ENCODE measurements around the gene SMYD3.

DNA sequence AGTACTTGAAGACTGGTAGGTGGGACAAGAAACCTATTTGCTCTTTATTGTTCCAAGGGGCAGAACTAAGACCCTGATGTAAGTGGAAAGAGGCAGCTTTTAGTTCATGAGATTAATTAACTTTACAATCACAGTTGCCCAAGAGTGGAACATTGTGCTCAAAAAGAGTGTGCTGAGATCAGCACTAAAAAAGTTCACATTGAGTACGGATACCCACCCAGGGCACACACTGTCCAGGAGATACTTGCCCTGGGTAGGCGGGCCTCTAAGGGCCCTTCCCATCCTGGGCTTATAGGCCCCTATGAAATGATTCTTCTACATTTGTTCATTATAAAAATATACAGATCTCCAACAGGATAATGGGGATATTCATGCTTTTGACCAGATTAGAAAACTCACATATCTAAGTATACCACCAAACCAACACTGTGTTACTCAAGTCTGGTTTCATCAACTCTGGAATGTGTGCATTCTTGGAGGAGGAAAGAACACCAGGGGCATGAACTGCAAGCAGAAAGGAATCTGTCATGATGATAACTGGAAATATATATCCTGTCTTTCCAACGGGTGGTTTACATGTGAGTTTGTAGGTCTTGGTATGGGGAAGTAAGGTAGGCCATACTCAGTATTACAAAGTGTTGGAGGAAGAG, 626.2 kb downstream of the SMYD3 start:
- no peak for TF ChIP-seq EP300 (conservative IDR thresholded peaks at IDR 0.05; ENCODE audit: poor library complexity, severe bottlenecking)
- TF ChIP-seq, protein P1, sequence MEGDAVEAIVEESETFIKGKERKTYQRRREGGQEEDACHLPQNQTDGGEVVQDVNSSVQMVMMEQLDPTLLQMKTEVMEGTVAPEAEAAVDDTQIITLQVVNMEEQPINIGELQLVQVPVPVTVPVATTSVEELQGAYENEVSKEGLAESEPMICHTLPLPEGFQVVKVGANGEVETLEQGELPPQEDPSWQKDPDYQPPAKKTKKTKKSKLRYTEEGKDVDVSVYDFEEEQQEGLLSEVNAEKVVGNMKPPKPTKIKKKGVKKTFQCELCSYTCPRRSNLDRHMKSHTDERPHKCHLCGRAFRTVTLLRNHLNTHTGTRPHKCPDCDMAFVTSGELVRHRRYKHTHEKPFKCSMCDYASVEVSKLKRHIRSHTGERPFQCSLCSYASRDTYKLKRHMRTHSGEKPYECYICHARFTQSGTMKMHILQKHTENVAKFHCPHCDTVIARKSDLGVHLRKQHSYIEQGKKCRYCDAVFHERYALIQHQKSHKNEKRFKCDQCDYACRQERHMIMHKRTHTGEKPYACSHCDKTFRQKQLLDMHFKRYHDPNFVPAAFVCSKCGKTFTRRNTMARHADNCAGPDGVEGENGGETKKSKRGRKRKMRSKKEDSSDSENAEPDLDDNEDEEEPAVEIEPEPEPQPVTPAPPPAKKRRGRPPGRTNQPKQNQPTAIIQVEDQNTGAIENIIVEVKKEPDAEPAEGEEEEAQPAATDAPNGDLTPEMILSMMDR (IDR thresholded peaks at IDR 0.05; ENCODE audit: poor library complexity, severe bottlenecking) = no peak
- TF ChIP-seq RAD21 (conservative IDR thresholded peaks at IDR 0.05) = no peak
- TF ChIP-seq EZH2 (IDR thresholded peaks at IDR 0.05; ENCODE audit: borderline replicate concordance, insufficient read depth, low read length, poor library complexity, severe bottlenecking) = no peak
- TF ChIP-seq POLR2AphosphoS5 (IDR thresholded peaks at IDR 0.05) = no peak
- TF ChIP-seq SMC3 (conservative IDR thresholded peaks at IDR 0.05; ENCODE audit: poor library complexity) = no peak
- TF ChIP-seq, protein P2, sequence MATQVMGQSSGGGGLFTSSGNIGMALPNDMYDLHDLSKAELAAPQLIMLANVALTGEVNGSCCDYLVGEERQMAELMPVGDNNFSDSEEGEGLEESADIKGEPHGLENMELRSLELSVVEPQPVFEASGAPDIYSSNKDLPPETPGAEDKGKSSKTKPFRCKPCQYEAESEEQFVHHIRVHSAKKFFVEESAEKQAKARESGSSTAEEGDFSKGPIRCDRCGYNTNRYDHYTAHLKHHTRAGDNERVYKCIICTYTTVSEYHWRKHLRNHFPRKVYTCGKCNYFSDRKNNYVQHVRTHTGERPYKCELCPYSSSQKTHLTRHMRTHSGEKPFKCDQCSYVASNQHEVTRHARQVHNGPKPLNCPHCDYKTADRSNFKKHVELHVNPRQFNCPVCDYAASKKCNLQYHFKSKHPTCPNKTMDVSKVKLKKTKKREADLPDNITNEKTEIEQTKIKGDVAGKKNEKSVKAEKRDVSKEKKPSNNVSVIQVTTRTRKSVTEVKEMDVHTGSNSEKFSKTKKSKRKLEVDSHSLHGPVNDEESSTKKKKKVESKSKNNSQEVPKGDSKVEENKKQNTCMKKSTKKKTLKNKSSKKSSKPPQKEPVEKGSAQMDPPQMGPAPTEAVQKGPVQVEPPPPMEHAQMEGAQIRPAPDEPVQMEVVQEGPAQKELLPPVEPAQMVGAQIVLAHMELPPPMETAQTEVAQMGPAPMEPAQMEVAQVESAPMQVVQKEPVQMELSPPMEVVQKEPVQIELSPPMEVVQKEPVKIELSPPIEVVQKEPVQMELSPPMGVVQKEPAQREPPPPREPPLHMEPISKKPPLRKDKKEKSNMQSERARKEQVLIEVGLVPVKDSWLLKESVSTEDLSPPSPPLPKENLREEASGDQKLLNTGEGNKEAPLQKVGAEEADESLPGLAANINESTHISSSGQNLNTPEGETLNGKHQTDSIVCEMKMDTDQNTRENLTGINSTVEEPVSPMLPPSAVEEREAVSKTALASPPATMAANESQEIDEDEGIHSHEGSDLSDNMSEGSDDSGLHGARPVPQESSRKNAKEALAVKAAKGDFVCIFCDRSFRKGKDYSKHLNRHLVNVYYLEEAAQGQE (IDR thresholded peaks at IDR 0.05; ENCODE audit: borderline replicate concordance) = no peak
- no peak for TF ChIP-seq TAF1 (IDR thresholded peaks at IDR 0.05; ENCODE audit: low read depth)
- TF ChIP-seq MXI1 (conservative IDR thresholded peaks at IDR 0.05; ENCODE audit: poor library complexity, severe bottlenecking) = no peak

All from neural cell (in vitro differentiated cells).